GM12801 (cell line): ENCODE measurements around the gene MPZL2.

ENCODE experiments used
- TF ChIP-seq, protein P1 (sequence below): IDR thresholded peaks from one replicate; pipeline ENCODE4 v1.5.1; 2011; ENCODE audit warnings: control low read depth; ENCODE audit not compliant: insufficient read length; ENCODE audit errors: extremely low read depth

Gene MPZL2

GRCh38 chr11:118205606-118206378 is 58.3 kb downstream of the MPZL2 start:
- TF ChIP-seq, protein P1, sequence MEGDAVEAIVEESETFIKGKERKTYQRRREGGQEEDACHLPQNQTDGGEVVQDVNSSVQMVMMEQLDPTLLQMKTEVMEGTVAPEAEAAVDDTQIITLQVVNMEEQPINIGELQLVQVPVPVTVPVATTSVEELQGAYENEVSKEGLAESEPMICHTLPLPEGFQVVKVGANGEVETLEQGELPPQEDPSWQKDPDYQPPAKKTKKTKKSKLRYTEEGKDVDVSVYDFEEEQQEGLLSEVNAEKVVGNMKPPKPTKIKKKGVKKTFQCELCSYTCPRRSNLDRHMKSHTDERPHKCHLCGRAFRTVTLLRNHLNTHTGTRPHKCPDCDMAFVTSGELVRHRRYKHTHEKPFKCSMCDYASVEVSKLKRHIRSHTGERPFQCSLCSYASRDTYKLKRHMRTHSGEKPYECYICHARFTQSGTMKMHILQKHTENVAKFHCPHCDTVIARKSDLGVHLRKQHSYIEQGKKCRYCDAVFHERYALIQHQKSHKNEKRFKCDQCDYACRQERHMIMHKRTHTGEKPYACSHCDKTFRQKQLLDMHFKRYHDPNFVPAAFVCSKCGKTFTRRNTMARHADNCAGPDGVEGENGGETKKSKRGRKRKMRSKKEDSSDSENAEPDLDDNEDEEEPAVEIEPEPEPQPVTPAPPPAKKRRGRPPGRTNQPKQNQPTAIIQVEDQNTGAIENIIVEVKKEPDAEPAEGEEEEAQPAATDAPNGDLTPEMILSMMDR = no peak
